HG03095 (cell line): ENCODE results near the gene GADD45G.

Source experiments
- ATAC-seq: cut with Tn5 transposase; IDR thresholded peaks from one replicate; pipeline ENCODE4 v1.9.1; 2021; ENCODE audit warnings: moderate library complexity; ENCODE audit not compliant: unreplicated experiment

The GADD45G gene

DNA sequence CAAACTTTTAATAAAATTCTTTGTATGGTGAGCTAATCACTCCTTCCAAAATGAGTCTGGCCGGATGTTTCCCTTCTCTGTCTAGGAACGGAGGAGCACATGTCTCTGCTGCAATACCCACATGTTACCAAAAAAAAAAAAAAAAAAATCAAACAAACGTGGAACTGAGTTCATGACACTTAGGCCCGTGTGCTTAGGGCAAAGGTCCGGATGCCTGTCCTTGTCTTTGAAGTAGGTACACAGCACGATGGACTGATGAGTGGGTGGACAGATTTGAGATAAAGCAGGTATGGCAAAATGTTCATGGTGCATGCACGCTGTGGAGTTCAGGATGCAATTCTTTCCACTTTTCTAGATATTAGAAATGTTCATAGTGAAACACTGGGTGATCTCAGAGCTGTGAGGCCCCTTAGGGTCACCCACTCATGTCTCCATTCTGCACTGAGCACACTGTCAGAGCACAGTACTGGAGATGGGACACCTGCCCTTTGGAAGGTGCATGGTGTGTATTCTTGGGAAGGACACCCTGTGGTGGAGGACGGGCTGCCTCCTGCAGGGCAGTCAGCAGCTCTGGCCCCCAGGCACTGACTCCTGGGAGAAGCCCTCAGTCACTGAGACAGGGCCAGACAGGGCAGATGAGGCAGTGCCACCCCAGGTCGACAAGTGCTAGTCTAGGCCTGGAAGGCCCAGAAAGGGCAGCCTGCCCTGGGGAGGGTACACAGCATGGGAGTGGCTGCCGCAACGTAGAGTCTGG is 43.6 kb downstream of the GADD45G start:
- ATAC-seq, result no peak

DNA sequence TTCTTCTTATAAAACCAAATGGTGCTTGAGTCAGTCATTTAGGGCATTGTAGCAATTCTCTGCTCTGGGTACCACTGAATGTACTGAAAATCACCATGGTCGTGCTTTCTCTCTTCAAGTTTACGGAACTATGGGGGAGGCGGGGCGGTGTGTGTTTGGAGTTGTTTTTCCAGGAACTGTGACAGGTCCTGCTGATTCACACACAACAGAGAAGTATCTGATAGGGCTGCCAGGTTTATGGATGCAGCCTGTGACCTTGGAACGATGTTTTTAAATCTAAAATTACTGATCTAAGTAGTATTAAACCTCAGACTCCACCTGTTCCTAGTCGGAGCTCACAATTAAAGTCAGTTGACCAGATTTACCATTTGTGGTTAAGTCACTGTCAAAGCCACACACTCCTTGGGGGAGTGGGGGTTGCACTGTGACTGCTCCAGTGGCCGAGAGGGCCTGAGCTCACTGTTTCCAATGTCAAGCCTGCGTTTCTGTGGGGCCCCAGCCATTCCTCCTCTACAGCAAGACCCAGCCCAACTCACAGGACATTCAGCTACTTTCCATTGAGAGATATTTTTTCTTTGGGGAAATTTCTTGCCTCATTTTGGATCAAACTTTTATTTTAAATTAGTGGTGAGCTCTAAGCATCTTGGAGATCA is 44.4 kb downstream of the GADD45G start:
- no peak for ATAC-seq

DNA sequence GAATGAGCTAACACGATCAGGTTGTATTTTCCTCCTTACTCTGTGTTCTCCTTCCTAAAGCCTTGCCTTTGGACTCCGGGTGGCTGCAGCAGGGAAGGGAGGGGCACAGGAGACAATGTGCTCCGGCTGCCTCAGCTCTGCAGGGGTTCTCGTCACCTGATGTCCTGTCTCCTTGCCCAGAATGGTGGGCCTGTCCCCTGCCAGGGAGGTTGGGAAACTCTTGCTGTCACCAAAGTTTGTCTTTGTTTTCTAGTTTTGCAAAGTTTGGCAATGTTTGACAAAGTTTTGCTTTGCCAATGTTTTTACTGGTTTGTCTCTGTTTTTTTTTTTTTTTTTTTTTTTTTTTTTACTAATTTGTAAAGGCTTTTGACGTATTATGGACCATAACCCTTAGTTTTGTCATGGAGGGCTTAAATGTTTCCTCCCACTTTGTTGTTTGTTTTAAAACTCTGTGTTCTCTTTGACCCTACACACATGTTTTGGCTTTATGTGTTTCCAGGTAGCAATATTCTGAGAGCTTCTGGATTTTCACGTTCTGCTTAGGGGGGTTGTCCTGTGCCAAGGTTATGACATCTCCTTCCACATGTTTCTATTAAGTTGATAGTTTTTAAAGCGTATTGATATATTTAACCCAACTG is 49.3 kb downstream of the GADD45G start:
- ATAC-seq, result no peak

DNA sequence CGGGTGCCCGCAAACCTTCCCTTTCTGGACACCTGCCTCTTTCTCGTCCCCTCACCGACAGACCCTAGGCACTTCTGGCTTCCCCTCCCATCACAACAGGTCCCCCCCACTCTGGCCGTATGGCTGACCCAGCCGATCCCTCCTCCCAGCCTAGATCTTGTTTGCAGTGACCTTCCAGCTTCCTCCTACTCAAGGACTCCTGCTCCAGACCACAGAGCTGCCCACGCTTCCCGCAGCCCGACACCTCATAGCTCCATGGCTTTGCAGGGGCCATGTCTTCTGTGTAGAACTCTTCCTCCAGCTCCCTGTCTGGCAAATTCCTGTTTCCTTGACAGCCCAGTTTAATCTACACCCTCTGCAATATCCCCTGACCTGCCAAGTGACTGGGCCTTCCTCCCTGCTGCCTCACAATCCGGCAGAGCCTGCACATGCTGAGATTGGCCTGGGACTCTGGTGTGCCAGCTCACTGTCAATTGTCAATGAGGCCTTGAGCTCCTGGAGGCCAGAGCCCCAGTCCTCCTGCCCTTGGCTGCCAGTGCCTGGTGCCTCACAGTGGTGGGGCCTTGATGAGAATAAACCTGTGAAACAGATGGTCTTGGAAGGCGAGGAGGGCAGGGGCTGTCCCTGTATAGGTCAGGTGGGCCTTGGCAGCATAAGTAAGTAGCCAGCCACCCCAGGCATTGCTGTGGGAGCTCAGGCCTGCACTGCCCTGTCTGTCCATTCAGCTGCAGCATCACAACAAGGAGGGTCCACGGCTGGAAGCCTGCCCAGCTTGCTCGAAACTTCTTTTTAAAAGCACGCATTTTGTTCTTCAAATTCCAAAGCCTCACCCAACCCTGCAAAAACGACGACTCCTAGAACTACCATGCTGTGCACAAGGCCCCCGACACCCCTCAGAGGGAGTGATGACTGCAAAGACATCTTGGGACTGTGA is 50.5 kb downstream of the GADD45G start:
- ATAC-seq, result no peak
